ENCODE measurements around the gene KCNQ4. TPM values are rescaled to one million over a fixed set of nuclear protein-coding genes. Genes with fewer than 3 reads are reported as not detected.

KCNQ4 gene
- total and polyA plus RNA-seq, 2 of the 4 experiments (the other 2 are of a cell fraction): 0.07 TPM; not detected in 1

- H3K4me3 ChIP-seq (ENCODE audit: insufficient read depth, low read depth, low read length): no peak overlapping the region
- H3K4me1 ChIP-seq (ENCODE audit: control insufficient read depth, insufficient read depth, low read length): no peaks in the 10 kb centered on the region
- H3K27me3 ChIP-seq (ENCODE audit: control insufficient read depth, insufficient read depth, low read length): peaks cover 17% of the 10 kb centered on the region
- ChIA-PET CTCF (no interaction called here), POLR2A (ENCODE audit: unreplicated experiment) (no interaction called here)
- no peak overlapping the region for H2AK9ac ChIP-seq (replicated peaks; ENCODE audit: low read depth, low read length, poor library complexity)
- H3K23ac ChIP-seq (ENCODE audit: low read depth, low read length): no peak overlapping the region
- H3K4me2 ChIP-seq (ENCODE audit: low read depth, low read length): no peak overlapping the region
- H2BK20ac ChIP-seq (ENCODE audit: low read depth, low read length): no peak overlapping the region
- H3K9me3 ChIP-seq (ENCODE audit: control insufficient read depth, insufficient read depth, low read length): peaks cover 12% of the 10 kb centered on the region
- H3K9ac ChIP-seq (ENCODE audit: low read depth, low read length): no peak overlapping the region
- no peak overlapping the region for H2BK120ac ChIP-seq (ENCODE audit: low read depth, low read length)
- no peaks in the 10 kb centered on the region; the same call in 1 of the 2 replicates for H4K20me1 ChIP-seq (ENCODE audit: insufficient read depth, low read length)
- H3K4ac ChIP-seq (ENCODE audit: low read depth, low read length): no peak overlapping the region
- H3K79me1 ChIP-seq (ENCODE audit: low read depth in 1 of 2, low read length in 2 of 2): no peaks in the 10 kb centered on the region
- TF ChIP-seq CHD1 (IDR thresholded peaks at IDR 0.05; ENCODE audit: low read depth, low read length) (no peak), RFX5 (IDR thresholded peaks at IDR 0.05; ENCODE audit: low read depth, low read length) (no peak), ELK1 (IDR thresholded peaks at IDR 0.05; ENCODE audit: borderline replicate concordance, low read depth, low read length) (no peak), CEBPB (IDR thresholded peaks at IDR 0.05; ENCODE audit: low read depth, low read length) (no peak), MXI1 (IDR thresholded peaks at IDR 0.05; ENCODE audit: borderline replicate concordance, low read depth, low read length) (no peak), FOS (IDR thresholded peaks at IDR 0.05; ENCODE audit: low read depth, low read length) (no peak), USF2 (IDR thresholded peaks at IDR 0.05; ENCODE audit: low read depth, low read length) (no peak), CTCF (conservative IDR thresholded peaks at IDR 0.05; ENCODE audit: low read depth, low read length) (no peak), RCOR1 (IDR thresholded peaks at IDR 0.05; ENCODE audit: insufficient replicate concordance, low read length) (no peak), SMC3 (IDR thresholded peaks at IDR 0.05; ENCODE audit: low read depth, low read length) (no peak), POLR2A (IDR thresholded peaks at IDR 0.05; ENCODE audit: low read depth, low read length) (no peak)
- H2AFZ ChIP-seq (replicated peaks; ENCODE audit: low read length, poor library complexity): no peak overlapping the region
- H3K56ac ChIP-seq (ENCODE audit: extremely low read depth, insufficient read depth, low read length): no peak overlapping the region
- H4K5ac ChIP-seq (ENCODE audit: low read depth, low read length): no peak overlapping the region
- BruUV-seq (replicated peaks): no TSS peak
- H2AK5ac ChIP-seq (ENCODE audit: low read depth, low read length): no peak overlapping the region
- no peak overlapping the region for H2BK15ac ChIP-seq (ENCODE audit: low read depth, low read length)
- in situ Hi-C loops (cut with MboI; ENCODE audit: low sequenced_read_pairs): loop anchor here (10.0 kb wide), 1 partner anchor 219 kb away; no protein-coding TSS in a partner anchor
- DNase-seq: no peak
- intact Hi-C loops (cut with micrococcal nuclease): no loop called here
- no peaks in the 10 kb centered on the region for H3K9me1 ChIP-seq (ENCODE audit: insufficient read depth, low read length)
- H3K14ac ChIP-seq (replicated peaks; ENCODE audit: low read depth, low read length): no peak overlapping the region
- H4K91ac ChIP-seq (ENCODE audit: insufficient read depth, low read depth, low read length): no peak overlapping the region
- H3K36me3 ChIP-seq (ENCODE audit: control insufficient read depth, insufficient read depth, low read length): no peaks in the 10 kb centered on the region
- dilution Hi-C loops (cut with HindIII; ENCODE audit: low sequenced_read_pairs, unreplicated experiment): no loop called here
- no CpG with 5 or more reads among the region's 5 CpGs for WGBS, 2 experiments (ENCODE audit: extremely low coverage in 2 of 2, insufficient read length in 1 of 2)
- H3K27ac ChIP-seq (ENCODE audit: insufficient read depth, low read length): no peak overlapping the region
- no peak overlapping the region for H3K18ac ChIP-seq (ENCODE audit: low read depth, low read length)
- no peak overlapping the region for H2BK5ac ChIP-seq (ENCODE audit: low read depth, low read length, poor library complexity, severe bottlenecking)
- ATAC-seq (ENCODE audit: low read depth): no peak
- no peak overlapping the region for H4K8ac ChIP-seq (ENCODE audit: low read depth in 2 of 2, low read length in 2 of 2)
Measured at GRCh38 chr1:40844079-40844478, 60.5 kb downstream of the KCNQ4 start.

Measured in IMR-90 (cell line).